Mucosa of rectum (tissue), 2 donors: ENCODE data around the gene ABCG5.

ENCODE experiments used
- H3K27ac ChIP-seq, 2 donors: one replicate each; pipeline ENCODE4 v1.7.0; 2013; ENCODE audit warnings: inconsistent platforms in 2 of 2, low read depth in 2 of 2, low read length in 2 of 2
- H3K27me3 ChIP-seq, 2 donors: one replicate each; pipeline ENCODE4 v1.7.0; 2013; ENCODE audit warnings: low read length in 2 of 2; ENCODE audit not compliant: control insufficient read depth in 2 of 2, insufficient read depth in 2 of 2
- H3K36me3 ChIP-seq, 2 donors: one replicate each; pipeline ENCODE4 v1.7.0; 2013; ENCODE audit warnings: low read length in 2 of 2; ENCODE audit not compliant: control insufficient read depth in 2 of 2, insufficient read depth in 2 of 2
- H3K4me1 ChIP-seq, 2 donors: one replicate each; pipeline ENCODE4 v1.7.0; 2013; ENCODE audit warnings: low read length in 2 of 2, mild to moderate bottlenecking in 1 of 2; ENCODE audit not compliant: control insufficient read depth in 2 of 2, insufficient read depth in 2 of 2
- H3K4me3 ChIP-seq, 2 donors: one replicate each; pipeline ENCODE4 v1.7.0; 2013; ENCODE audit warnings: low read length in 2 of 2
- H3K9ac ChIP-seq, 2 donors: one replicate each; pipeline ENCODE4 v1.7.0; 2013; ENCODE audit warnings: low read length in 2 of 2, low read depth in 1 of 2, mild to moderate bottlenecking in 1 of 2
- H3K9me3 ChIP-seq, 2 donors: one replicate each; pipeline ENCODE4 v1.7.0; 2013; ENCODE audit warnings: low read length in 2 of 2; ENCODE audit not compliant: control insufficient read depth in 2 of 2
- donor health status: healthy.
- donor health status: Normal muscosa, but diverticular disease.

The ABCG5 gene

GRCh38 chr2:43790147-43790546 is 48.5 kb downstream of the ABCG5 start:
- H3K9me3 ChIP-seq: no peaks in the 10 kb centered on the region
- no peak overlapping the region for H3K9ac ChIP-seq
- peaks cover 2 to 16% of the 10 kb centered on the region in 2 donors for H3K36me3 ChIP-seq
- H3K4me3 ChIP-seq: no peak overlapping the region
- no peak overlapping the region for H3K27ac ChIP-seq
- no peaks in the 10 kb centered on the region for H3K4me1 ChIP-seq
- H3K27me3 ChIP-seq: no peaks in the 10 kb centered on the region

- H3K9me3 ChIP-seq: no peaks in the 10 kb centered on the region
- H3K9ac ChIP-seq: no peak overlapping the region
- no peaks in the 10 kb centered on the region for H3K27me3 ChIP-seq
- H3K4me3 ChIP-seq: no peak overlapping the region
- no peak overlapping the region for H3K27ac ChIP-seq
- H3K4me1 ChIP-seq: no peaks in the 10 kb centered on the region
- peaks cover 2 to 16% of the 10 kb centered on the region in 2 donors for H3K36me3 ChIP-seq
These were observed 50.0 kb downstream of the ABCG5 start for GRCh38 chr2:43788646-43789045.

- Histone ChIP-seq H3K4me1 (no peaks in the 10 kb centered on the region), H3K36me3 (peaks cover 2 to 16% of the 10 kb centered on the region in 2 donors), H3K27me3 (no peaks in the 10 kb centered on the region), H3K27ac (no peak overlapping the region), H3K9me3 (no peaks in the 10 kb centered on the region), H3K9ac (no peak overlapping the region), H3K4me3 (no peak overlapping the region)
These were observed 50.7 kb downstream of the ABCG5 start for GRCh38 chr2:43787895-43788294.

GRCh38 chr2:43778233-43778632 is 60.4 kb downstream of the ABCG5 start:
- Histone ChIP-seq H3K27ac (no peak overlapping the region), H3K4me3 (no peak overlapping the region), H3K27me3 (no peaks in the 10 kb centered on the region), H3K9me3 (no peaks in the 10 kb centered on the region), H3K4me1 (peaks cover 0 to 7% of the 10 kb centered on the region in 2 donors), H3K9ac (no peak overlapping the region), H3K36me3 (peaks cover 0 to 5% of the 10 kb centered on the region in 2 donors)

- H3K36me3 ChIP-seq: peaks cover 0 to 5% of the 10 kb centered on the region in 2 donors
- H3K9me3 ChIP-seq: no peaks in the 10 kb centered on the region
- H3K4me3 ChIP-seq: no peak overlapping the region
- no peak overlapping the region for H3K27ac ChIP-seq
- no peak overlapping the region for H3K9ac ChIP-seq
- H3K4me1 ChIP-seq: peaks cover 0 to 7% of the 10 kb centered on the region in 2 donors
- H3K27me3 ChIP-seq: no peaks in the 10 kb centered on the region
These were observed 61.2 kb downstream of the ABCG5 start for GRCh38 chr2:43777306-43777926.

GRCh38 chr2:43776324-43776723 is 62.3 kb downstream of the ABCG5 start:
- Histone ChIP-seq H3K4me1 (peaks cover 0 to 7% of the 10 kb centered on the region in 2 donors), H3K36me3 (peaks cover 0 to 5% of the 10 kb centered on the region in 2 donors), H3K9ac (no peak overlapping the region), H3K27me3 (no peaks in the 10 kb centered on the region), H3K4me3 (no peak overlapping the region), H3K9me3 (no peaks in the 10 kb centered on the region), H3K27ac (no peak overlapping the region)

GRCh38 chr2:43774617-43775016 is 64.0 kb downstream of the ABCG5 start:
- peak overlapping the region; percentile 93 to 97 for H3K4me3 ChIP-seq
- H3K27ac ChIP-seq: peak overlapping the region; percentile 90 to 92
- peak overlapping the region; percentile 79 to 94 for H3K9ac ChIP-seq

GRCh38 chr2:43773876-43774613 is 64.6 kb downstream of the ABCG5 start, which contains the start of gene DYNC2LI1:
TSS of gene DYNC2LI1 (plus strand) at chr2:43774039. CDS start at chr2:43774139, 100 bp downstream.
- H3K4me3 ChIP-seq: peak within 1 kb of the TSS; percentile 93 to 97
- H3K27ac ChIP-seq: peak within 1 kb of the TSS; percentile 90 to 92
- H3K9me3 ChIP-seq: no peaks in the 10 kb centered on the region
- no peaks in the 10 kb centered on the region for H3K27me3 ChIP-seq
- H3K9ac ChIP-seq: peak within 1 kb of the TSS; percentile 79 to 94
- H3K36me3 ChIP-seq: peaks cover 0 to 5% of the 10 kb centered on the region in 2 donors
- H3K4me1 ChIP-seq: peaks cover 0 to 7% of the 10 kb centered on the region in 2 donors

More at GRCh38 chr2:43774617-43775016, 64.0 kb downstream of the ABCG5 start:
- Histone ChIP-seq H3K36me3 (peaks cover 0 to 5% of the 10 kb centered on the region in 2 donors), H3K9me3 (no peaks in the 10 kb centered on the region), H3K27me3 (no peaks in the 10 kb centered on the region), H3K4me1 (peaks cover 0 to 7% of the 10 kb centered on the region in 2 donors)

- no peak overlapping the region for H3K9ac ChIP-seq
- no peak overlapping the region for H3K4me3 ChIP-seq
- no peaks in the 10 kb centered on the region for H3K9me3 ChIP-seq
- no peaks in the 10 kb centered on the region for H3K27me3 ChIP-seq
- no peaks in the 10 kb centered on the region for H3K36me3 ChIP-seq
- H3K27ac ChIP-seq: no peak overlapping the region
- H3K4me1 ChIP-seq: peaks cover 0 to 2% of the 10 kb centered on the region in 2 donors
These were observed 72.6 kb downstream of the ABCG5 start for GRCh38 chr2:43766006-43766405.

GRCh38 chr2:43764086-43764705 is 74.4 kb downstream of the ABCG5 start:
- H3K9me3 ChIP-seq: no peaks in the 10 kb centered on the region
- H3K9ac ChIP-seq: no peak overlapping the region
- H3K27ac ChIP-seq: no peak overlapping the region
- H3K4me3 ChIP-seq: no peak overlapping the region
- H3K4me1 ChIP-seq: peaks cover 0 to 2% of the 10 kb centered on the region in 2 donors
- H3K36me3 ChIP-seq: no peaks in the 10 kb centered on the region
- no peaks in the 10 kb centered on the region for H3K27me3 ChIP-seq
